Stimulated activated CD8-positive, alpha-beta memory T cell treated with anti-CD3 and anti-CD28 coated beads, Interleukin-12 subunit alpha, Interleukin-12 subunit beta, amount 100 ng/mL, for 24 hours (primary cell): ENCODE measurements around the gene U2SURP.

Experiments
- DNase-seq: peaks from one replicate; pipeline ENCODE4 v3.0.0-alpha.2; 2020; ENCODE audit errors: extremely low read depth

U2SURP gene

GRCh38 chr3:143001369-143002082, at the start of gene U2SURP:
Gene U2SURP, plus strand, starts transcription at chr3:143001570. Its CDS starts 59 bp downstream, at chr3:143001629.
- DNase-seq: peak; percentile 70

- no peak for DNase-seq
These were observed 49.6 kb upstream of the U2SURP start for GRCh38 chr3:142951794-142952193.

DNA sequence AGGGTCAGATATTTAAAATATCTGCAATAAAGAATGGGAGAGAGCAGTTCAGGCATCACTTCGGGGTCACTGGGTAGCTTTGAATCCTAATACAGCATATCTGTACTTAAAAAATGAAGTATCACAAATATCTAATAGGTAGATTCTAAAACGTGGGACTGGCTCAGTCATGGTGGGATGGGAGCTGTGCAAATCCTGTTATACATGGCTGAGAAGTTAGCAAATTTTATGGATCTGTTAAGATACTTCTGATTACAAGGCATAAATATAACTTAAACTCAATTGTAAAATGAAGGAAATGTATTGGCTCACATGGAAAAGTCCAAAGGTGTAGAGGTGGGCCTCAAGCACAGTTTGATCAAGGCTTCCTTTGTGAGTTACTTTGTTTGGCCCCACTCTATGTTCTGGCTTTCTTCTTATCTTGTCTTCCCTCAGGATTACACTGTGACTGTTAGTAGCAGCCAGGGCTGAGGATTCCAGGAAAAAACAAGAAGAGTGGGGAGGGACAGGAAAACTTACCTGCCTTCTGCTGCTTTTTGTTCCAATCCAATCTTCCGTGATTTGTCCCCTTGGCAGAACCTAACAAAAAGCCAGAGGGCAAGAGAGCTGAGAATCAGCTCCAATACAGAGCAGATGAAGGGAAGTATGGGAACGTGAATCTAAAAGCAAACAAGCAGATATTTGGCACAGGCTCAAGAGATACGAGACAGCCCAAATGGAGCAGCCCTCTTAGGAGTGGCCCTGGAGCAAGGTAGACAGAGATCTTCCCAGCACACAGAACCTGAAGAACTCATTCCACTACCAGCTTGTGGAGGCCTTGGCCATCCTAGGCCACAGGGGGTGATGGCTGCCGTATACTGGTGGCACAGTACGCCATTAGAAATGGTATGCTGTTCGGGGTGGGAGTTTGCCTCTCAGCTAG, 48.8 kb upstream of the U2SURP start:
- no peak for DNase-seq

DNA sequence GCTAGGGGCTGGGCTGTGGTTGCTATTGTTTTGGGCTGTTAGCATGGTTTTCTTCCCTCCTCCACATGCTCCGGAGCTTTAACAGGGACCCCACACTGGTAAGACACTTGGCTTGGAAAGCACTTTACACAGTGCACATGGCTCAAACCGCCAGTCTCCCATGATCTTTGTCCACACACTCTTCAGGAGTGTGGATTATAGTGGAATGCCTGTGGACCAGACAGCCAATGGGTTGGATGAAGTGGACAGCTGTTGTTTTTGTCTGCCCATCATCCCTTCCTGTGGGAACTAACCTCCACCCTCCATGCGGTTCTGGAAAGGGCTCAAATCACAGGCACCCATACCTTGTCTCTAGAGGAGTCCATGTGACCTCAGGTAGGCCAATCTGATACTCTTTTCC, 47.9 kb upstream of the U2SURP start:
- DNase-seq: no peak

DNA sequence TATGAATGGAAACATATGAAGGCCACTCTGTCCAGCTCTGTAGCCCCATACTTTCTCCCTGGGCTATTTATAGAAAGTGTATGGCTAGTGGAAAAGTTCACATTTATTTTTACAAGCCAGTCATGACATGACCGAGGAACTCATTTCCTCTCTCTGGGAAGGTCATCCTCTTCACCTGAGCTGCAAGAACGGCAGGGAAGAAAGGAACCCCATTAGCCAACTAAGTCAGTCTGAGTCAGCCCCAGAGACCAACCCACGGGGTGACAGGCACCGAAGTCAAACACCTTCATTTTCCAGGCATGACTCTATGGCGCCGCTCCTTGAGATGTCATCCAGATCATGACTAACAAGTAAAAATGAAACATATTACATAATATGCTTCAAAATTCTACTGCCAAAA, 42.7 kb upstream of the U2SURP start:
- no peak for DNase-seq

DNA sequence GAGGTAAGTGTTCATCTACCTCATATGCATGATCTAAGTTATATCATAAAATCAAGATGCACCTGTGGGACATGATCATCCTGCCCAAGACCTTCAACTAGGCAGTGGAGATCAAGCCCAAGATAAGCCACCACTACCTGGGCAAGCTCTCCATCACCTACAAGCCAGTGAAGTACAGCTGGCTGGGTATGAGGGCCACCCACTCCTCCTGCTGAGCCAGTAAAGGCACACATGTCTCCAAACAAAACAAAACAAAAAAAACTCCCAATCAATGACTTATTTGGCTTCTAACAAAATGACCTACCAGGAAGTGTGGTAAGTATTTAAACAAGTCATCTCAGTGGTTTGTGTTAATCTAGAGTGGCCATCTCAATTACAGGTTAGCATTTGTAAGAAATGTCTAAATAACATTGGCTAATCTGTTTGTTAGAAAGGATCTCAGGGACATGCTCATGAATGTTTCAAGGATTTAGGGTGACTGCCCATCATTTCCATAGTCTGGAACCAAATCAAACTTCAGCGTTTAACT, 41.0 kb upstream of the U2SURP start:
- DNase-seq: no peak

DNA sequence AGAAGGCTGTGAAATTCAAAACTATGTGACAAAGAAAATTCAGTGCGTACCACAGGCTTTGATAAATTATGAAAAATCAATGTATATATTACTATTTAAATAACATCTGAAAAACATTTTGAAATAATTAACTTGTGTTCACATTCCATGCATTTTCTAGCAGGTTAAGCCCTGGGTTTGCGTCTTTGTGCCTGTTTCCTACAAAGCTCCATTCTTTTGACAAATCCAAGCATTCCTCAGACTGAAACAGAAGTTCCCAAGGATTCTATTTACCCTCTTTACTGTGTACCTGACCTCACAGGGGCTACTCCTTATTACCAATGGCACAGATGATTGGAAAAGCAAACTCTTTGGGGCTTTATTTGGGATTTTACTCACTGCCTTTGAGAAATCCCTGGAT, 39.8 kb upstream of the U2SURP start:
- no peak for DNase-seq

DNA sequence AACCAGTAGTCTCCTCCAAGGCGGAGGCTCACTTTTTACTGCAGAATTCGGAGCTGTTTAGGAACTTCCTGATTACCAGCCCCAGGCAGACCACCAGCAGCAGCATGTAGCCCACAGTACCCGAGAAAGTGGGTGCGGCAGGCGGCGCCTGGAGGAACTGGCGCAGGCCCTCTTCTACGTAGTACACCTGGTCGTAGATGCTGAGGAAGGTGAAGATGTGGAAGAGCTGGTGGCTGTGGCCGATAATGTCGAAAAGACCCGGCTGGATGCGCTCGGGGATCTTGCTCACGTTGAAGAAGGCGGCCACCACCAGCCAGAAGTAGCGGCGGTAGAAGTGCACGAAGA, 39.2 kb upstream of the U2SURP start:
- DNase-seq: no peak

- DNase-seq: no peak
These were observed 38.7 kb upstream of the U2SURP start for GRCh38 chr3:142962520-142963233.

DNA sequence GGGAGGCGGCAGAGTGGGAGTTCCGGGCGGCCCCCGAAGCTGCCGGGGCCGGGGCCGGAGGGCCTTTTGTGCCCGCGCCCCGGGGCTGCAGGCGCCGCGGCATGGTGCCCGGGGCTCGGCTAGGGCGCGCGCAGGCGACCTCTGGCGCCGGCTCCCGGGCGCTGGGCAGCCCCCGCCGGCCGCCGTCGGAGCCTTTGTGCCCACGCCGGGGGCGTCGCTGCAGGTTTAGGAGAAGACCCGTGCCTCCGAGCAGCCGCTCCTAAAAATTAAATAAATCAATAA, 38.2 kb upstream of the U2SURP start:
- DNase-seq: no peak

- no peak for DNase-seq
These were observed 37.6 kb upstream of the U2SURP start, which contains the start of gene PAQR9 for GRCh38 chr3:142963516-142964448. Gene PAQR9, minus strand, starts transcription at chr3:142963674. Its CDS starts 338 bp downstream, at chr3:142963336.

- DNase-seq: no peak
These were observed 35.8 kb upstream of the U2SURP start for GRCh38 chr3:142965581-142965980.

DNA sequence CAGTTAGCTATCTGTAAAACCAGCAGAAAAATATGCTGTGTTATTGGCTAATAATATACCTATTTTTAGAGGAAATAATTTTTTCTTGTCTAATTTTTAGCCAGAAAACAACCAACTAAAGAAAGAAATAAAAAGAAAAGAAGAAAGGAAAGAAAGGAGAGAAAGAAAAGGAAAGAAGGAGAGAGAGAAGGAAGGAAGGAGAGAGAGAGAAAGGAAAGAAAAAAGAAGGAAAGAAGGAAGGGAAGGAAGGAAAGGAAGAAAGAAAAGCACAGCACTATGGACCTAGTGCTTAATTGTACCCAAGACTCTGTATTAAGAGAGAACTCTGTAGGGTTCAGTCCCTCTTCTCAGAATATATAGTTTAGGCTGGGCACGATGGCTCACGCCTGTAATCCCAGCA, 34.6 kb upstream of the U2SURP start:
- DNase-seq: no peak

GRCh38 chr3:142968319-142969025, 32.9 kb upstream of the U2SURP start:
- no peak for DNase-seq

- DNase-seq: no peak
These were observed 29.9 kb upstream of the U2SURP start for GRCh38 chr3:142971431-142971830.

GRCh38 chr3:142972092-142972753, 29.1 kb upstream of the U2SURP start:
- no peak for DNase-seq

- DNase-seq: no peak
These were observed 28.0 kb upstream of the U2SURP start for GRCh38 chr3:142973217-142974009.

- DNase-seq: no peak
These were observed 25.9 kb upstream of the U2SURP start for GRCh38 chr3:142975316-142975995.
